CD14-positive monocyte (primary cell): ENCODE measurements around the gene ADAMTSL3. TPM values are rescaled to one million over a fixed set of nuclear protein-coding genes. Genes with fewer than 3 reads are reported as not detected.

Experiments
- DNase-seq, 3 donors: peaks; one replicate each; pipeline ENCODE4 v3.0.0-alpha.2; 2011 to 2022
- H2AFZ ChIP-seq: 2 replicates; pipeline ENCODE4 v1.6.0; 2012; ENCODE audit warnings: mild to moderate bottlenecking, low read depth, low read length, inconsistent platforms; ENCODE audit not compliant: insufficient read depth, poor library complexity, severe bottlenecking
- H3K27ac ChIP-seq, 2 donors: 1 replicate in 1 of 2; 2 replicates in 1 of 2; pipeline ENCODE4 v1.5.1; 2012 to 2013; ENCODE audit warnings: low read length in 2 of 2, control low read depth in 1 of 2, inconsistent platforms in 1 of 2, low read depth in 1 of 2, mild to moderate bottlenecking in 1 of 2
- H3K27me3 ChIP-seq, 2 donors: one replicate each; pipeline versions ENCODE4 v1.6.0 to v1.6.1; 2011 to 2013; ENCODE audit warnings: low read length in 2 of 2; ENCODE audit not compliant: control insufficient read depth in 2 of 2, insufficient read depth in 2 of 2
- H3K36me3 ChIP-seq, 2 donors: replicated peaks in 1 of 2; 1 replicate in 1 of 2; 2 replicates in 1 of 2; pipeline versions ENCODE4 v1.5.1 to v1.6.1; 2012 to 2013; ENCODE audit warnings: low read length in 2 of 2, control low read depth in 1 of 2, inconsistent platforms in 1 of 2, mild to moderate bottlenecking in 1 of 2; ENCODE audit not compliant: insufficient read depth in 2 of 2, control insufficient read depth in 1 of 2
- H3K4me1 ChIP-seq, 2 donors: 1 replicate in 1 of 2; 2 replicates in 1 of 2; pipeline versions ENCODE4 v1.5.1 to v1.6.1; 2012 to 2013; ENCODE audit warnings: low read length in 2 of 2, control low read depth in 1 of 2, inconsistent platforms in 1 of 2, mild to moderate bottlenecking in 1 of 2, moderate library complexity in 1 of 2; ENCODE audit not compliant: insufficient read depth in 2 of 2, control insufficient read depth in 1 of 2
- H3K4me2 ChIP-seq: replicated peaks from 2 replicates; pipeline ENCODE3; 2012; ENCODE audit warnings: low read length, moderate library complexity, mild to moderate bottlenecking; ENCODE audit not compliant: poor library complexity, severe bottlenecking; ENCODE audit errors: extremely low read depth
- H3K4me3 ChIP-seq, 3 experiments: fragments of 200-600 bp in 1 of 3; sonication (generic) in 1 of 3; replicated peaks in 1 of 3; 1 replicate in 2 of 3; 2 replicates in 1 of 3; pipeline ENCODE4 v1.5.1; 2011 to 2013; ENCODE audit warnings: low read length in 3 of 3, mild to moderate bottlenecking in 3 of 3, control low read depth in 2 of 3, low read depth in 2 of 3, inconsistent platforms in 1 of 3, moderate library complexity in 1 of 3
- H3K79me2 ChIP-seq: 2 replicates; pipeline ENCODE4 v1.6.0; 2012; ENCODE audit warnings: mild to moderate bottlenecking, control low read depth, inconsistent platforms, low read length, moderate library complexity; ENCODE audit not compliant: insufficient read depth
- H3K9ac ChIP-seq: 2 replicates; pipeline ENCODE4 v1.6.0; 2017; ENCODE audit warnings: low read length, mild to moderate bottlenecking; ENCODE audit not compliant: insufficient read depth, poor library complexity, severe bottlenecking
- H3K9me3 ChIP-seq, 2 donors: replicated peaks in 1 of 2; 1 replicate in 1 of 2; 2 replicates in 1 of 2; pipeline versions ENCODE4 v1.5.1 to v1.6.1; 2012 to 2013; ENCODE audit warnings: low read length in 2 of 2, control low read depth in 1 of 2; ENCODE audit not compliant: control insufficient read depth in 1 of 2, insufficient read depth in 1 of 2
- H4K20me1 ChIP-seq: 2 replicates; pipeline ENCODE4 v1.6.0; 2012; ENCODE audit warnings: mild to moderate bottlenecking, low read length, control low read depth, moderate library complexity; ENCODE audit not compliant: insufficient read depth
- H3K27ac Mint-ChIP-seq, 7 donors: one replicate each; pipeline ENCODE4 v1.8.0; 2020; ENCODE audit warnings: mild to moderate bottlenecking in 7 of 7, mixed read lengths in 7 of 7, moderate library complexity in 6 of 7, inconsistent platforms in 2 of 7
- H3K27me3 Mint-ChIP-seq, 3 donors: one replicate each; pipeline ENCODE4 v1.8.0; 2021 to 2022; ENCODE audit warnings: low read depth in 3 of 3, mild to moderate bottlenecking in 3 of 3, mixed read lengths in 3 of 3, moderate library complexity in 3 of 3, inconsistent platforms in 1 of 3
- H3K36me3 Mint-ChIP-seq, 2 donors: one replicate each; pipeline ENCODE4 v1.8.0; 2020; ENCODE audit warnings: mixed read lengths in 2 of 2, inconsistent platforms in 1 of 2, mild to moderate bottlenecking in 1 of 2
- H3K4me1 Mint-ChIP-seq: one replicate; pipeline ENCODE4 v1.8.0; 2020; ENCODE audit warnings: mild to moderate bottlenecking, mixed read lengths
- H3K4me3 Mint-ChIP-seq, 2 donors: one replicate each; pipeline ENCODE4 v1.8.0; 2020; ENCODE audit warnings: mild to moderate bottlenecking in 2 of 2, mixed read lengths in 2 of 2, moderate library complexity in 1 of 2
- H3K9me3 Mint-ChIP-seq, 7 donors: one replicate each; pipeline ENCODE4 v1.8.0; 2020 to 2022; ENCODE audit warnings: mixed read lengths in 7 of 7, mild to moderate bottlenecking in 6 of 7, moderate library complexity in 6 of 7, inconsistent platforms in 2 of 7
- WGBS: methylation state at CpG from one replicate; pipeline ENCODE4 v1.1.5; 2013; ENCODE audit warnings: missing lambda C conversion rate; ENCODE audit not compliant: insufficient coverage; 5-methylcytosine and 5-hydroxymethylcytosine counted together
- intact Hi-C, 2 donors: fragments of 100-400 bp; cut with micrococcal nuclease; formaldehyde crosslinking; loops; one replicate each; pipeline versions ENCODE4 v1.15.0 to v1.15.1; 2023
- polyA plus RNA-seq, 3 donors: library from polyadenylated mRNA; depleted of rRNA in 1 of 3; unstranded in 2 of 3; stranded (reverse) in 1 of 3; fragments of 300-500 nt in 2 of 3; fragments of >200 nt in 1 of 3; fragmentation: Illumina TruSeq in 2 of 3; gene quantifications; 1 replicate in 2 of 3; 2 replicates in 1 of 3; pipeline ENCODE4 v1.2.3, GENCODE V29; 2012 to 2021
- TF ChIP-seq, protein P1 (sequence below): fragments of 200-600 bp; IDR thresholded peaks from one replicate; pipeline ENCODE4 v1.8.0; 2022; ENCODE audit warnings: antibody characterized with exemption, mild to moderate bottlenecking

Gene ADAMTSL3
- polyA plus RNA-seq, 3 donors: not detected

DNA sequence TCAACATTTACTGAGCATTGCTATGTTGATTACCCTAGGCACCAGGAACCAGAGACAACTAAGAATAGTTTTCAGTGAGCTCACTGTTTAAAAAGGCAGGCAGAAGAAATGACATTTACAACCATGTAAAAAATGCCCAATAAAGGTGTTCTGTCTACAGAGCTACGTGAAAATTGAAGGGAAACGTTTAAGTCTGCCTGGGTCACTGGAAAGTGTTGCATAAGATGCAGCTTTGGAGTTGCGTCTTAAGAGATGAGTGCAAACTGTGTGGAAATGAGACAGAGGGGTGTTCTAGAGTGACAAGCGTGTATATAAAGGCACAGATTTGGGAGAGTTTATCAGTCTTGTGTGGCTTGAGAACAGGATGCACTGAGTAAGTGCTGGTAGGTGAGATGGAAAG lies 303.0 kb downstream of the ADAMTSL3 start:
- DNase-seq: no peak
- no peaks in the 10 kb centered on the region for H3K36me3 ChIP-seq
- no peak overlapping the region for H3K4me3 ChIP-seq
- TF ChIP-seq, protein P1, sequence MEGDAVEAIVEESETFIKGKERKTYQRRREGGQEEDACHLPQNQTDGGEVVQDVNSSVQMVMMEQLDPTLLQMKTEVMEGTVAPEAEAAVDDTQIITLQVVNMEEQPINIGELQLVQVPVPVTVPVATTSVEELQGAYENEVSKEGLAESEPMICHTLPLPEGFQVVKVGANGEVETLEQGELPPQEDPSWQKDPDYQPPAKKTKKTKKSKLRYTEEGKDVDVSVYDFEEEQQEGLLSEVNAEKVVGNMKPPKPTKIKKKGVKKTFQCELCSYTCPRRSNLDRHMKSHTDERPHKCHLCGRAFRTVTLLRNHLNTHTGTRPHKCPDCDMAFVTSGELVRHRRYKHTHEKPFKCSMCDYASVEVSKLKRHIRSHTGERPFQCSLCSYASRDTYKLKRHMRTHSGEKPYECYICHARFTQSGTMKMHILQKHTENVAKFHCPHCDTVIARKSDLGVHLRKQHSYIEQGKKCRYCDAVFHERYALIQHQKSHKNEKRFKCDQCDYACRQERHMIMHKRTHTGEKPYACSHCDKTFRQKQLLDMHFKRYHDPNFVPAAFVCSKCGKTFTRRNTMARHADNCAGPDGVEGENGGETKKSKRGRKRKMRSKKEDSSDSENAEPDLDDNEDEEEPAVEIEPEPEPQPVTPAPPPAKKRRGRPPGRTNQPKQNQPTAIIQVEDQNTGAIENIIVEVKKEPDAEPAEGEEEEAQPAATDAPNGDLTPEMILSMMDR: no peak
- Mint-ChIP-seq H3K9me3 (peaks cover 0 to 6% (median 3%) of the 10 kb centered on the region in 7 donors), H3K27me3 (peaks cover 2 to 9% (median 3%) of the 10 kb centered on the region in 3 donors), H3K36me3 (no peaks in the 10 kb centered on the region), H3K27ac (no peak overlapping the region), H3K4me3 (no peak overlapping the region), H3K4me1 (no peaks in the 10 kb centered on the region)
- H3K9ac ChIP-seq: no peak overlapping the region
- WGBS: 84% methylated on average over 4 of the region's 4 CpGs
- H2AFZ ChIP-seq: no peak overlapping the region
- no peaks in the 10 kb centered on the region for H3K79me2 ChIP-seq
- no peak overlapping the region for H3K4me2 ChIP-seq
- no peak overlapping the region for H3K27ac ChIP-seq
- no peaks in the 10 kb centered on the region for H4K20me1 ChIP-seq
- no peaks in the 10 kb centered on the region for H3K9me3 ChIP-seq
- H3K4me1 ChIP-seq: no peaks in the 10 kb centered on the region
- H3K27me3 ChIP-seq: no peaks in the 10 kb centered on the region
- intact Hi-C loops: no loop called here

DNA sequence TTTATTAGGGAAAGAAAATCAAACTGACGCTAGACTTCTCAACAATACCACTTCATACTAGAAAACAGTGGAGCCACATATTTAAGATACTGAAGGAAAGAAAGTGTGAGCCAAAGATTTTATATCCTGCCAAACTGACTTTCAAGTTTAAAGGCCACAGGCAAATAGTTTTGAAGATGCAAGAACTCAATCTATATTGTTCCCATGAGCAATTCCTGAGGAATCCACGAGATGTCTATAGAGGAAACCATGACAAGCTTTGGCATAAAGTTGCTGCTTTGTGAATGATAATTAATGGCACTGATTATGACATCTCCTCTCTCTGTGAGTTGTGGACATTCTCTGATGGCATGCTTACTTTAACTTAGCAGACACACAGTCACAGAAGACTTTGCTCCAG lies 305.6 kb downstream of the ADAMTSL3 start:
- H3K9me3 Mint-ChIP-seq: peaks cover 5 to 17% (median 8%) of the 10 kb centered on the region in 7 donors
- no peak for DNase-seq
- no peak overlapping the region for H3K4me2 ChIP-seq
- no peak overlapping the region for H3K27ac ChIP-seq
- H4K20me1 ChIP-seq: no peaks in the 10 kb centered on the region
- TF ChIP-seq, protein P1: no peak
- H3K4me1 ChIP-seq: no peaks in the 10 kb centered on the region
- intact Hi-C loops: no loop called here
- no peak overlapping the region for H3K4me3 ChIP-seq
- no CpG with 5 or more reads among the region's 2 CpGs for WGBS
- no peaks in the 10 kb centered on the region for H3K79me2 ChIP-seq
- no peaks in the 10 kb centered on the region for H3K27me3 ChIP-seq
- no peaks in the 10 kb centered on the region for H3K4me1 Mint-ChIP-seq
- H3K36me3 Mint-ChIP-seq: no peaks in the 10 kb centered on the region
- no peak overlapping the region for H3K9ac ChIP-seq
- H3K27ac Mint-ChIP-seq: no peak overlapping the region
- peaks cover 3 to 6% (median 3%) of the 10 kb centered on the region in 3 donors for H3K27me3 Mint-ChIP-seq
- no peak overlapping the region for H2AFZ ChIP-seq
- no peaks in the 10 kb centered on the region for H3K36me3 ChIP-seq
- peaks cover 0 to 14% of the 10 kb centered on the region in 2 donors for H3K9me3 ChIP-seq
- no peak overlapping the region for H3K4me3 Mint-ChIP-seq
